ENCODE data around the gene ASPG. TPM values are rescaled to one million over a fixed set of nuclear protein-coding genes. Genes with fewer than 3 reads are reported as not detected.

The ASPG gene
- total RNA-seq, 1 donor from 2014 or later: 5.3 TPM

- TF ChIP-seq CTCF (IDR thresholded peaks at IDR 0.05): no peak
- H3K9me3 ChIP-seq: no peaks in the 10 kb centered on the region
- ATAC-seq (no peak), DNase-seq (peak; percentile 63)
- no peaks in the 10 kb centered on the region for H3K36me3 ChIP-seq
- H3K4me3 ChIP-seq: no peak overlapping the region
- no peak overlapping the region for H3K27ac ChIP-seq
- H3K27me3 ChIP-seq: no peaks in the 10 kb centered on the region
- peaks cover 5% of the 10 kb centered on the region for H3K4me1 ChIP-seq
- intact Hi-C loops (cut with DNase I): no loop called here
Observed at GRCh38 chr14:104103061-104103445, 17.6 kb downstream of the ASPG start.

- Histone ChIP-seq H3K27me3 (no peaks in the 10 kb centered on the region), H3K27ac (no peak overlapping the region), H3K36me3 (no peaks in the 10 kb centered on the region), H3K4me1 (peaks cover 5% of the 10 kb centered on the region), H3K4me3 (no peak overlapping the region), H3K9me3 (no peaks in the 10 kb centered on the region)
- intact Hi-C loops (cut with DNase I): no loop called here
- DNase-seq (peak; percentile 68), ATAC-seq (no peak)
- TF ChIP-seq CTCF (IDR thresholded peaks at IDR 0.05): no peak
Observed at GRCh38 chr14:104103446-104104075, 18.1 kb downstream of the ASPG start.

- intact Hi-C loops (cut with DNase I): no loop called here
- ATAC-seq (no peak), DNase-seq (peak; percentile 64)
- Histone ChIP-seq H3K4me1 (peaks cover 5% of the 10 kb centered on the region), H3K9me3 (no peaks in the 10 kb centered on the region), H3K27me3 (no peaks in the 10 kb centered on the region), H3K27ac (no peak overlapping the region), H3K4me3 (no peak overlapping the region), H3K36me3 (no peaks in the 10 kb centered on the region)
- TF ChIP-seq CTCF (IDR thresholded peaks at IDR 0.05): no peak
Observed at GRCh38 chr14:104104076-104104901, 18.8 kb downstream of the ASPG start.

- Histone ChIP-seq H3K27ac (no peak overlapping the region), H3K4me1 (peaks cover 5% of the 10 kb centered on the region), H3K27me3 (no peaks in the 10 kb centered on the region), H3K4me3 (no peak overlapping the region), H3K36me3 (no peaks in the 10 kb centered on the region), H3K9me3 (no peaks in the 10 kb centered on the region)
- ATAC-seq: no peak
- intact Hi-C loops (cut with DNase I): no loop called here
- no peak for TF ChIP-seq CTCF (IDR thresholded peaks at IDR 0.05)
- DNase-seq: peak; percentile 68
Observed at GRCh38 chr14:104105071-104105821, 19.7 kb downstream of the ASPG start.

GRCh38 chr14:104105822-104106470 lies 20.4 kb downstream of the ASPG start:
- intact Hi-C loops (cut with DNase I): no loop called here
- no peak for TF ChIP-seq CTCF (IDR thresholded peaks at IDR 0.05)
- ATAC-seq: no peak
- Histone ChIP-seq H3K27me3 (no peaks in the 10 kb centered on the region), H3K36me3 (no peaks in the 10 kb centered on the region), H3K4me1 (peaks cover 5% of the 10 kb centered on the region), H3K27ac (no peak overlapping the region), H3K4me3 (no peak overlapping the region), H3K9me3 (no peaks in the 10 kb centered on the region)
- peak; percentile 61 for DNase-seq
